Germinal center (tissue), 1 donor: ENCODE data around the gene RAPGEF1.
"Not testable (repeated sequence)": the region's sequence is repeated elsewhere in the genome, so short reads cannot be mapped to it uniquely, and the experiment has no call there.

Experiments
- DNase-seq: peaks from one replicate; pipeline ENCODE4 v3.0.0; 2012; ENCODE audit warnings: mixed read lengths, low spot score

RAPGEF1 gene

DNA sequence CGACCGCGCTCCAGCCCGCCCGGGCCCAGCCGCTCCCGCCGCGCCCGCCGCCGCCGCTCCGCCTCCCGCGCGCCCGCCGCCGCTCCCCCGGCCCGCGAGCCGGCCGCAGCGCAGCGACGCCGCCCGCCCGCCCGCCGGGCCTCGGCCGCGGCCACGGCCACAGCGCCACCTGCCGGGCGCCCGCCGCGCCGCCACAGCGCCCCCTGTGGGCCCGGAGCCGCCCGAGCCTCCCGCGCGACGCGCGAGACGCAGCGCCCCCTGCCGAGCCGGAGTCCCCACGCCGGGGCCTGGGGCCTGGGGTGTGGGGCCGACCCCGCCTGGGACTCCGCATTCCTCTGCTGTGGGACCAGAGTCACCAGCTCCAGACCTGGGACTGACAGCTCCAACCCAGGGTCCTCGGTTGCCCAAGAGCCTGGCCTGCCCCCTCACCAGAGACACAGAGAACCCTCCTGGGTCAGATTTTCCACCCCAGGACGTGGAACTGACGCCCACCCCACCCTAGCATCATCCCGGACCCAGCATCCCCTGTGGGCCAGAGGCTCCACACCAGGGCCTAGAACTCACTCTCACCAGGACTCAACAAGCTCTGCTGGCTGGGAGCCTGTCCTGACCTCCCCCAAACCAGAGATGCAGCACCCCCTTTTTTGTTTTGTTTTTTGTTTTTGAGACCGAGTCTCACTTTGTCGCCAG is at the start of gene RAPGEF1:
TSS of gene RAPGEF1 (minus strand) at position 118 of the 690 bp plus-strand sequence. CDS start 246 bp downstream, outside the sequence.
- peak; percentile 83 for DNase-seq

- DNase-seq: no peak
Measured at GRCh38 chr9:131788851-131789250, 49.0 kb upstream of the RAPGEF1 start.

GRCh38 chr9:131787838-131788237 is 48.0 kb upstream of the RAPGEF1 start:
- no peak for DNase-seq

DNA sequence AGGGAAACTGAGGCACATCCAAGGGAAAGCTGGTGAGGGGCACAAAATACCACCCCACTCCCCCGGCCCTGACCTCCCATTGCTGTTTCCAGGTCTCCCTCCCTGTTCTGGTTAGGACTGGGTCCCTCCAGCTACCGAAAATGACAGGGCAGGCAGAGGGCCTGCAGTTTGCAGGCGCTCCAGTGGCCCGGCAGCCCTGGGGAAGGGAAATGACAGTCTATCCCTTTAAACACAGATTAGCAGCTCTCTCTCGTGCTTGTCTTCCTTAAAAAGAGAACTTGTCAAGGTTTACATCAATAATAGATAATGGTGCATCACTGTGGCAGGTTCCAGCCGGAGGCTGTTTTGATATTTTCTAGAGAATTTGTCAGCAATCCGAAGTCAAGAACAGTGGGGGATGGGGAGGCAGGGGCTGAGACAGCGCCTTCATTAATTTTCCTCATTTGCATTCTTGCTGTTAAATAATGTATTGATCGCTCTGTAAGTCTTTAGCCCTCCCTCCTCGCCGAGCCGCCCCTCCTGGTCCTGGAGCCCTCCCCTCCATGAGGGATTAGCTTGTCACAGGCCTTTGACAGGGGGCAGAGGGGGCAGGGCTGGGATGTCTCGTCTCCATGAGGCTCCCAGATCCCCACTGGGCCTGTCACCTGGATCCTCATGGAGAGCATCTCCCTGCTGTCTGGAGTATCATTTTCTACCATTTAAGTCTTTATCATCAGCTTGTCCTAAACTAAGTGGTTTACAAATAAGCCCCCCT is 45.0 kb upstream of the RAPGEF1 start:
- no peak for DNase-seq

DNA sequence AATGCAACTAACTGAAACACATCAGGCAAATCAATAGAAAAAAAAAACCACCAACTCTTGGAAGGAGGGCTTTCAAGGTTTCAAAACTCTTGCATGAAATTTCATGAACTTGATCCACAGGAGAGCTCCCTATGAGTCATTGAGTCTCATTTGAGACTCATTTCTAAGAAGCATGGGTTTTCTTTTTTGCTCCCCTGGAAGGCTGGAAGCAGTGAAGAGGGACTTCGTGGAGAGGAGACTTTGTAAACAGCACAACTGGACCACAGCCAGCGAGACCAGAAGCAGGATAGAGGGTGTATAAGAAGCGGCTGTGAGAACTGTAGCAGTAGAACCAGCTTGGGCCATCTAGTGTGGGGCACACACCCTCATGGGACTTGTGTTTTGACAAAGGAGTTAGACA is 41.2 kb upstream of the RAPGEF1 start:
- DNase-seq: no peak

GRCh38 chr9:131776473-131776872 is 36.6 kb upstream of the RAPGEF1 start:
- DNase-seq: no peak

- no peak for DNase-seq
Measured at GRCh38 chr9:131776036-131776435, 36.2 kb upstream of the RAPGEF1 start.

DNA sequence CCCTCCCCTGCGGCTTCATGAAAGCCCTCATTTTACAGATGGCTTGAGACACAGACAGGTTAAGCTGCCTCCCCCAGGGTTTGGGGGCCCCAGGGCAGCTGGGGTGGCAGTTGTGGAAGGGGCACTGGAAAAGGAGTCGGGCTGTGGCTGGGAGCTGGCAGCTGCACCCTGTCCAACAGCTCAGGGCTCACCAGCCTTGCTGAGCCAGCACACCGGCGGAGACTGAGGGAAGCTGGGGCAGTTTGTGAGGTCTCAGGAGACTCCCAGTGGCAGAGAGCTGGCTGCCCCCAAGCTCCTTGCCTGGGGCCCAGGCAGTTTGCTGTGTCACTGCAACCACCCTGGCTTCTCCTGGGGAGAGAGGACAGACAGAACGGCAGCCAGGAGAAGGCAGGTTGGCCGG is 34.8 kb upstream of the RAPGEF1 start:
- no peak for DNase-seq

- DNase-seq: peak; percentile 40
Measured at GRCh38 chr9:131773911-131774379, 34.1 kb upstream of the RAPGEF1 start.

- DNase-seq: no peak
Measured at GRCh38 chr9:131772940-131773339, 33.1 kb upstream of the RAPGEF1 start.

DNA sequence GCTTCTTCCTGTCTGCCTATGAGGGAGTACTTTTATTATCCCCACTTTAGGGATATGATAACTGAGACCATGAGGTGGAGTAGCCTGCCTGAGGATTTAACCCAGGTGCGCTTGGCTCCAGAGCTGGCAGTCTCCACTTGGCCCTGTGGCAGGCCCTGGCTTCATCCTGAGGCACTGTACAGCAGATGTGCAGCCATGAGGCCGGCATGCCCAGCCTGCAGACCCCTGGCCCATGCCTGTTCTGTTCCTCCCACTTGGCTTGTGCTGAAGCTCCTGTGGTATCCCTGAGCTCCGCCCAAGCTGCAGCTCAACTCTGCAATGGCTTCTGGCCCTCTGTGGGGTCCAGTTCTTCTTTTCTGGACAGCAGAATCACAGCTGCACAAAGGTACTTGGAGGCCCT is 31.8 kb upstream of the RAPGEF1 start:
- DNase-seq: no peak

- DNase-seq: no peak
Measured at GRCh38 chr9:131769361-131769760, 29.5 kb upstream of the RAPGEF1 start.

- no peak for DNase-seq
Measured at GRCh38 chr9:131764568-131764967, 24.7 kb upstream of the RAPGEF1 start.

DNA sequence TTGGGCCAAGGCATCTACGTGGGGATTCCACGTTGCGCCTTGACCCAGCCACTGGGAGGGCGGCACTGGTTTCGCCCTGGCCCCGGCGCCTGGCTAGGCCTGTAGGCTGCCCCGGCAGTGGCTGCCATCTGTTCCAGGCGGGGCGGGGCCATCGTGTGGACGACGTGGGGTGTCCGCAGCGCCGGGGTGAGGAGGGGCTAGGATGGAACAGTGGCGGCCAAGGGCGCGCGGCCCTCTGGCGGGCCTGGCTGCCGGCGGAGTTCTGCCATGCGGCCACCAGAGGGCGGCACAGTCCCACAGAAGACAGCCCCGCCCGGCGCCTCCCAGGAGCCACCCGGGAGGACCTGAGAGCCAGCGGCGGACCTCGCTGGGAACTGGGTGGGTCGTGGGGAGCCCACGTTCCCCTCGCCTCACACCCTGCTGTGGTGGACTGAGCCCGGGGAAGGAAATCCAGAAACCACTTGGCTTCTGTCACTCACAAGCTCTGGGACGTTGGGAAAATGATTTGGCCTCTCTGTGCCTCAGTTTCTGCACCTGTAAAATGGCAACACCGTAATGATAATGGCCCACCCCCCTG is 22.6 kb upstream of the RAPGEF1 start:
- peak; percentile 87 for DNase-seq

- no peak for DNase-seq
Measured at GRCh38 chr9:131759017-131759647, 19.3 kb upstream of the RAPGEF1 start.

GRCh38 chr9:131757549-131757948 is 17.7 kb upstream of the RAPGEF1 start:
- no peak for DNase-seq

- peak; percentile 75 for DNase-seq
Measured at GRCh38 chr9:131755541-131756198, 15.8 kb upstream of the RAPGEF1 start.

- no peak for DNase-seq
Measured at GRCh38 chr9:131754846-131755245, 15.0 kb upstream of the RAPGEF1 start.

DNA sequence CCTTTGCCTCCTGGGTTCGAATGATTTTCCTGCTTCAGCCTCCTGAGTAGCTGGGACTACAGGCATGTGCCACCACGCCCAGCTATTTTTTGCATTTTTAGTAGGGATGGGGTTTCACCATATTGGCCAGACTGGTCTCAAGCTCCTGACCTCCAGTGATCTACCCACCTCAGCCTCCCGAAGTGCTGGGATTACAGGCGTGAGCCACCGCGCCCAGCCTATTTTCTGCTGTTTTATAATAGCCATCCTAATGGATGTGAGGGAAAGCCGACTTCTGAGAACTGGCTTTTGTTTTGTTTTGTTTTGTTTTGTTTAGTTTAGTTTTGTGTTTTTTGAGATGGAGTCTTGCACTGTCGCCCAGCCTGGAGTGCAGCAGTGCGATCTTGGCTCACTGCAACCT is 13.9 kb upstream of the RAPGEF1 start:
- DNase-seq: not testable (repeated sequence)

- no peak for DNase-seq
Measured at GRCh38 chr9:131752231-131752884, 12.5 kb upstream of the RAPGEF1 start.

GRCh38 chr9:131748411-131748955 is 8.6 kb upstream of the RAPGEF1 start:
- no peak for DNase-seq
